Gastroesophageal sphincter (tissue), 4 donors: ENCODE measurements around the gene CHST11. TPM values are rescaled to one million over a fixed set of nuclear protein-coding genes. Genes with fewer than 3 reads are reported as not detected.

Source experiments
- ATAC-seq: fragments of 150-250 bp; one replicate; pipeline ENCODE4 v1.9.1; 2016; ENCODE audit warnings: mild to moderate bottlenecking, moderate library complexity
- H3K27ac ChIP-seq, 4 donors: fragments of 200-600 bp; sonication (generic) in 3 of 4; 1 replicate in 3 of 4; 2 replicates in 1 of 4; pipeline ENCODE4 v1.5.1; 2016 to 2019
- H3K27me3 ChIP-seq: fragments of 200-600 bp; sonication (generic); one replicate; pipeline ENCODE4 v1.5.1; 2019
- H3K36me3 ChIP-seq, 2 donors: fragments of 200-600 bp; sonication (generic); one replicate each; pipeline ENCODE4 v1.5.1; 2019; ENCODE audit warnings: control low read depth in 1 of 2
- H3K4me1 ChIP-seq, 3 donors: fragments of 200-600 bp; sonication (generic); 1 replicate in 2 of 3; 2 replicates in 1 of 3; pipeline ENCODE4 v1.5.1; 2016 to 2019; ENCODE audit warnings: control low read depth in 2 of 3
- H3K4me3 ChIP-seq, 2 donors: fragments of 200-600 bp; sonication (generic); one replicate each; pipeline ENCODE4 v1.5.1; 2019; ENCODE audit warnings: mild to moderate bottlenecking in 1 of 2, moderate library complexity in 1 of 2
- H3K9me3 ChIP-seq, 3 donors: fragments of 200-600 bp; sonication (generic); one replicate each; pipeline ENCODE4 v1.5.1; 2017 to 2019; ENCODE audit warnings: control low read depth in 2 of 3
- CTCF ChIP-seq, 4 experiments: fragments of 200-600 bp in 2 of 4; fragments of 450-650 bp in 2 of 4; sonication (generic) in 1 of 4; IDR thresholded peaks; one replicate each; pipeline ENCODE4 v1.5.1; 2017 to 2019; ENCODE audit warnings: antibody characterized with exemption in 4 of 4, mild to moderate bottlenecking in 2 of 4, moderate library complexity in 2 of 4
- EP300 ChIP-seq: sonication (generic); formaldehyde crosslinking; IDR thresholded peaks from one replicate; pipeline ENCODE4 v1.6.1; 2017; ENCODE audit warnings: antibody characterized with exemption, mild to moderate bottlenecking
- POLR2A ChIP-seq, 2 donors: fragments of 450-650 bp; IDR thresholded peaks; one replicate each; pipeline ENCODE4 v1.6.1; 2017; ENCODE audit warnings: antibody characterized with exemption in 2 of 2, mild to moderate bottlenecking in 2 of 2, moderate library complexity in 1 of 2
- POLR2AphosphoS5 ChIP-seq: sonication (generic); formaldehyde crosslinking; IDR thresholded peaks from one replicate; pipeline ENCODE4 v1.6.1; 2017; ENCODE audit warnings: antibody characterized with exemption
- WGBS, 2 donors: methylation state at CpG; one replicate each; pipeline ENCODE4 v1.1.5; 2018; ENCODE audit warnings: low coverage in 1 of 2; 5-methylcytosine and 5-hydroxymethylcytosine counted together
- total RNA-seq, 4 donors: library from RNA; depleted of rRNA; stranded (reverse); fragments of >200 nt; gene quantifications; one replicate each; pipeline ENCODE4 v1.1.0, GENCODE V29; 2016

The CHST11 gene
- total RNA-seq, 4 donors from 2014 or later = 4.3 to 15.6 (median 11.0) TPM

- Histone ChIP-seq H3K27ac (no peak overlapping the region), H3K9me3 (no peaks in the 10 kb centered on the region), H3K4me1 (peaks cover 0 to 15% (median 0%) of the 10 kb centered on the region in 3 donors), H3K36me3 (no peaks in the 10 kb centered on the region), H3K4me3 (no peak overlapping the region), H3K27me3 (no peaks in the 10 kb centered on the region)
- WGBS, 2 donors = 81 to 87% methylated on average over 2 to 3 of the region's 3 CpGs
- no peak for ATAC-seq
- TF ChIP-seq POLR2AphosphoS5 (no peak), CTCF (IDR thresholded peaks at IDR 0.05) (no peak), EP300 (no peak), POLR2A (IDR thresholded peaks at IDR 0.05) (no peak)
Observed at GRCh38 chr12:104751594-104751993, 294.8 kb downstream of the CHST11 start.

DNA sequence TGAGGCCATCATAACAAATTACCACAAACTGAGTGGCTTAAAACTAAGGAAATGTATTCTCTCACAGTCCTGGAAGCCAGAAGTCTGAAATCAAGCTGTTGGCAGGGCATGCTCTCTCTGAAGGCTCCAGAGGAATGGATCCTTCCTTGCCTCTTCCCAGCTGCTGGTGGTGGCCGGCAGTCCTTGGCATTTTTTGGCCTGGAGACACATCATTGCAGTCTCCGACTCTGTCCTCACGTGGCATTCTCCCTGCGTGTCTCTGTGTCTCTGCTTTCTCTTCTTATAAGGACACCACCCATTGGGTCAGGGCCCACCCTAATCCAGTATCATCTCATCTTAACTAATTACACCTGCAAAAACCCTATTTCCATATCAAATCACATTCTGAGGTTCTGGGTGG, 295.3 kb downstream of the CHST11 start:
- no peak for ATAC-seq
- 91 to 100% methylated on average over 4 of the region's 4 CpGs for WGBS, 2 donors
- Histone ChIP-seq H3K4me3 (no peak overlapping the region), H3K36me3 (peaks cover 0 to 3% of the 10 kb centered on the region in 2 donors), H3K27ac (no peak overlapping the region), H3K27me3 (no peaks in the 10 kb centered on the region), H3K4me1 (peaks cover 0 to 15% (median 0%) of the 10 kb centered on the region in 3 donors), H3K9me3 (no peaks in the 10 kb centered on the region)
- no peak for TF ChIP-seq POLR2A (IDR thresholded peaks at IDR 0.05)
- no peak for TF ChIP-seq POLR2AphosphoS5
- no peak for TF ChIP-seq CTCF (IDR thresholded peaks at IDR 0.05)

- no peaks in the 10 kb centered on the region for H3K9me3 ChIP-seq
- no peak for ATAC-seq
- H3K27me3 ChIP-seq = no peaks in the 10 kb centered on the region
- no peak overlapping the region for H3K4me3 ChIP-seq
- 93 to 100% methylated on average over 3 to 6 of the region's 7 CpGs for WGBS, 2 donors
- TF ChIP-seq POLR2A (IDR thresholded peaks at IDR 0.05) (no peak), POLR2AphosphoS5 (no peak), CTCF (IDR thresholded peaks at IDR 0.05) (no peak), EP300 (no peak)
- H3K36me3 ChIP-seq = peaks cover 0 to 12% of the 10 kb centered on the region in 2 donors
- peaks cover 0 to 15% (median 0%) of the 10 kb centered on the region in 3 donors for H3K4me1 ChIP-seq
- H3K27ac ChIP-seq = no peak overlapping the region
Observed at GRCh38 chr12:104752881-104753280, 296.1 kb downstream of the CHST11 start.

GRCh38 chr12:104756901-104757300, 300.2 kb downstream of the CHST11 start:
- H3K4me1 ChIP-seq = no peaks in the 10 kb centered on the region
- ATAC-seq = no peak
- no peak overlapping the region for H3K27ac ChIP-seq
- H3K36me3 ChIP-seq = peaks cover 0 to 13% of the 10 kb centered on the region in 2 donors
- no peak overlapping the region for H3K4me3 ChIP-seq
- no peaks in the 10 kb centered on the region for H3K9me3 ChIP-seq
- TF ChIP-seq POLR2A (IDR thresholded peaks at IDR 0.05) (no peak), CTCF (IDR thresholded peaks at IDR 0.05) (no peak), EP300 (no peak), POLR2AphosphoS5 (no peak)
- 90 to 100% methylated on average over 1 to 2 of the region's 20 CpGs for WGBS, 2 donors
- H3K27me3 ChIP-seq = no peaks in the 10 kb centered on the region

GRCh38 chr12:104758771-104759170, 302.0 kb downstream of the CHST11 start:
- no peak overlapping the region for H3K27ac ChIP-seq
- no peak overlapping the region for H3K4me3 ChIP-seq
- H3K36me3 ChIP-seq = peaks cover 0 to 13% of the 10 kb centered on the region in 2 donors
- H3K9me3 ChIP-seq = no peaks in the 10 kb centered on the region
- 97 to 100% methylated on average over 4 of the region's 4 CpGs for WGBS, 2 donors
- no peak for ATAC-seq
- TF ChIP-seq EP300 (no peak), CTCF (IDR thresholded peaks at IDR 0.05) (no peak), POLR2A (IDR thresholded peaks at IDR 0.05) (no peak), POLR2AphosphoS5 (no peak)
- H3K27me3 ChIP-seq = no peaks in the 10 kb centered on the region
- no peaks in the 10 kb centered on the region for H3K4me1 ChIP-seq
